GM19239 (cell line): ENCODE results near the gene PIK3CB.
"Not testable (repeated sequence)": the region's sequence is repeated elsewhere in the genome, so short reads cannot be mapped to it uniquely, and the experiment has no call there.

Source experiments
- DNase-seq: peaks from one replicate; pipeline ENCODE4 v3.0.0; 2011; ENCODE audit warnings: low spot score; ENCODE audit not compliant: insufficient read length
- FAIRE-seq: peaks from 2 replicates; lab custom pipeline; 2011; peaks lifted over from hg19 to GRCh38; lab: Jason Lieb, UNC

PIK3CB gene

GRCh38 chr3:138768946-138769345 lies 65.8 kb downstream of the PIK3CB start:
- FAIRE-seq (no peak), DNase-seq (no peak)

GRCh38 chr3:138768125-138768524 lies 66.6 kb downstream of the PIK3CB start:
- no peak for FAIRE-seq
- DNase-seq: no peak

GRCh38 chr3:138767498-138768104 lies 67.1 kb downstream of the PIK3CB start:
- DNase-seq (no peak), FAIRE-seq (no peak)

- no peak for DNase-seq
These were observed 73.7 kb downstream of the PIK3CB start for GRCh38 chr3:138761002-138761401.

GRCh38 chr3:138748190-138748589 lies 86.5 kb downstream of the PIK3CB start:
- FAIRE-seq: no peak
- DNase-seq: no peak

More at GRCh38 chr3:138761002-138761401, 73.7 kb downstream of the PIK3CB start:
- FAIRE-seq: no peak

- DNase-seq: no peak
- no peak for FAIRE-seq
These were observed 87.5 kb downstream of the PIK3CB start for GRCh38 chr3:138747225-138747624.

- no peak for DNase-seq
- FAIRE-seq: no peak
These were observed 94.7 kb downstream of the PIK3CB start for GRCh38 chr3:138740072-138740471.

- peak; percentile 18 for FAIRE-seq
- DNase-seq: no peak
These were observed 102.3 kb downstream of the PIK3CB start for GRCh38 chr3:138732456-138732855.

- no peak for FAIRE-seq
- DNase-seq: no peak
These were observed 107.6 kb downstream of the PIK3CB start for GRCh38 chr3:138726946-138727730.

- DNase-seq: not testable (repeated sequence)
- peak; percentile 71 for FAIRE-seq
These were observed 108.7 kb downstream of the PIK3CB start for GRCh38 chr3:138726042-138726441.

- DNase-seq (no peak), FAIRE-seq (no peak)
These were observed 109.6 kb downstream of the PIK3CB start for GRCh38 chr3:138725116-138725515.

GRCh38 chr3:138724443-138724842 lies 110.3 kb downstream of the PIK3CB start:
- DNase-seq: no peak
- FAIRE-seq: no peak

- FAIRE-seq (peak; percentile 14), DNase-seq (no peak)
These were observed 115.9 kb downstream of the PIK3CB start for GRCh38 chr3:138718849-138719248.

- peak; percentile 79 for FAIRE-seq
- DNase-seq: no peak
These were observed 117.4 kb downstream of the PIK3CB start for GRCh38 chr3:138717348-138717747.

- FAIRE-seq (no peak), DNase-seq (no peak)
These were observed 122.6 kb downstream of the PIK3CB start for GRCh38 chr3:138712086-138712485.

GRCh38 chr3:138705675-138706074 lies 129.1 kb downstream of the PIK3CB start:
- FAIRE-seq: peak; percentile 8

GRCh38 chr3:138696666-138697370 lies 137.9 kb downstream of the PIK3CB start:
- DNase-seq (no peak), FAIRE-seq (no peak)

More at GRCh38 chr3:138705675-138706074, 129.1 kb downstream of the PIK3CB start:
- DNase-seq: no peak

GRCh38 chr3:138694287-138695007 lies 140.3 kb downstream of the PIK3CB start:
- DNase-seq: no peak
- no peak for FAIRE-seq

GRCh38 chr3:138692152-138692551 lies 142.6 kb downstream of the PIK3CB start:
- FAIRE-seq (no peak), DNase-seq (no peak)

- FAIRE-seq (no peak), DNase-seq (no peak)
These were observed 143.4 kb downstream of the PIK3CB start for GRCh38 chr3:138691351-138691750.
